Measurements from ENCODE around the gene FREM2.

GRCh38 chr13:38637576-38637975 lies 49.3 kb upstream of the FREM2 start:
- TF ChIP-seq, protein P1, sequence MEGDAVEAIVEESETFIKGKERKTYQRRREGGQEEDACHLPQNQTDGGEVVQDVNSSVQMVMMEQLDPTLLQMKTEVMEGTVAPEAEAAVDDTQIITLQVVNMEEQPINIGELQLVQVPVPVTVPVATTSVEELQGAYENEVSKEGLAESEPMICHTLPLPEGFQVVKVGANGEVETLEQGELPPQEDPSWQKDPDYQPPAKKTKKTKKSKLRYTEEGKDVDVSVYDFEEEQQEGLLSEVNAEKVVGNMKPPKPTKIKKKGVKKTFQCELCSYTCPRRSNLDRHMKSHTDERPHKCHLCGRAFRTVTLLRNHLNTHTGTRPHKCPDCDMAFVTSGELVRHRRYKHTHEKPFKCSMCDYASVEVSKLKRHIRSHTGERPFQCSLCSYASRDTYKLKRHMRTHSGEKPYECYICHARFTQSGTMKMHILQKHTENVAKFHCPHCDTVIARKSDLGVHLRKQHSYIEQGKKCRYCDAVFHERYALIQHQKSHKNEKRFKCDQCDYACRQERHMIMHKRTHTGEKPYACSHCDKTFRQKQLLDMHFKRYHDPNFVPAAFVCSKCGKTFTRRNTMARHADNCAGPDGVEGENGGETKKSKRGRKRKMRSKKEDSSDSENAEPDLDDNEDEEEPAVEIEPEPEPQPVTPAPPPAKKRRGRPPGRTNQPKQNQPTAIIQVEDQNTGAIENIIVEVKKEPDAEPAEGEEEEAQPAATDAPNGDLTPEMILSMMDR (IDR thresholded peaks at IDR 0.05 in 2 of 3, conservative IDR thresholded peaks at IDR 0.05 in 1 of 3; ENCODE audit: borderline replicate concordance in 1 of 3, insufficient read depth in 1 of 3, low read depth in 2 of 3, low read length in 2 of 3), result no peak
- TF ChIP-seq EZH2phosphoT487 (IDR thresholded peaks at IDR 0.05; ENCODE audit: borderline replicate concordance) (no peak), EGR1 (IDR thresholded peaks at IDR 0.05; ENCODE audit: low read depth) (no peak), ZNF274 (IDR thresholded peaks at IDR 0.05; ENCODE audit: low read depth, low read length) (no peak), REST (IDR thresholded peaks at IDR 0.05; ENCODE audit: low read depth) (no peak), JUND (IDR thresholded peaks at IDR 0.05) (no peak), MAX (IDR thresholded peaks at IDR 0.05) (no peak), SP1 (IDR thresholded peaks at IDR 0.05; ENCODE audit: low read depth) (no peak), POLR2A (IDR thresholded peaks at IDR 0.05; ENCODE audit: borderline replicate concordance, extremely low read depth, insufficient read depth, insufficient read length) (no peak), EZH2 (IDR thresholded peaks at IDR 0.05) (no peak), CEBPB (IDR thresholded peaks at IDR 0.05; ENCODE audit: low read depth) (no peak)

All from HCT116 (cell line).